ENCODE results near the gene PDE10A. TPM values are rescaled to one million over a fixed set of nuclear protein-coding genes. Genes with fewer than 3 reads are reported as not detected.

Gene PDE10A
- total and polyA plus RNA-seq, 2 of the 13 experiments (the other 11 are each of a cell fraction or from before 2014, with no cell fraction given), result not detected

GRCh38 chr6:165668951-165669350, 5.9 kb upstream of the PDE10A start:
- TF ChIP-seq ZNF574 (CRISPR knock-in tag; IDR thresholded peaks at IDR 0.05) (no peak), MTF2 (CRISPR knock-in tag; IDR thresholded peaks at IDR 0.05; ENCODE audit: borderline replicate concordance) (no peak)
- DNase-seq (ENCODE audit: low spot score) (no peak), FAIRE-seq (no peak), ATAC-seq (no peak)
- H3K4me3 ChIP-seq (replicated peaks in 1 of 3; ENCODE audit: insufficient read depth in 1 of 3, low read depth in 2 of 3, low read length in 3 of 3), result no peak overlapping the region
- no TSS peak for BruUV-seq (replicated peaks)
- no peaks in the 10 kb centered on the region for H3K36me3 ChIP-seq (replicated peaks in 1 of 2; ENCODE audit: control insufficient read depth in 1 of 2, insufficient read depth in 2 of 2, low read length in 2 of 2)
- no peaks in the 10 kb centered on the region for H3K9me3 ChIP-seq (ENCODE audit: low read length)
- in situ Hi-C loops (cut with HindIII; ENCODE audit: extremely low pct_ligation_motif_present, low pct_unique_long_range_greater_than_20kb) (no loop called here), intact Hi-C loops (cut with micrococcal nuclease; ENCODE audit: unreplicated experiment) (no loop called here)
- no peaks in the 10 kb centered on the region for H4K20me1 ChIP-seq (ENCODE audit: insufficient read depth, low read length)
- peaks cover 2 to 22% of the 10 kb centered on the region in 2 experiments; a peak in 3 of 5 replicates for H3K27me3 ChIP-seq (ENCODE audit: control insufficient read depth in 1 of 2, insufficient read depth in 2 of 2, low read length in 2 of 2)
- POLR2A ChIA-PET, result no interaction called here
- no peak overlapping the region for H3K4me2 ChIP-seq (ENCODE audit: low read depth, low read length)
- no peaks in the 10 kb centered on the region for H3K4me1 ChIP-seq (ENCODE audit: insufficient read depth, low read length)
- H3K27ac ChIP-seq (ENCODE audit: extremely low read length, insufficient read depth, low read length), result no peak overlapping the region
- no peak overlapping the region for H3K9ac ChIP-seq (ENCODE audit: insufficient read depth, low read depth, low read length)
- no peaks in the 10 kb centered on the region for H3K79me2 ChIP-seq (ENCODE audit: insufficient read depth, low read length)
- CTCF ChIA-PET (ENCODE audit: low intra/inter-chr PET ratio, low total read pairs), result no interaction called here
- H2AFZ ChIP-seq (ENCODE audit: low read length), result no peak overlapping the region
- 6% methylated on average over 8 of the region's 8 CpGs for WGBS (ENCODE audit: low lambda C conversion rate)

GRCh38 chr6:165665384-165665672, 2.3 kb upstream of the PDE10A start:
- DNase-seq (ENCODE audit: low spot score) (no peak), ATAC-seq (no peak), FAIRE-seq (no peak)
- no peak overlapping the region for H3K4me2 ChIP-seq (ENCODE audit: low read depth, low read length)
- H3K79me2 ChIP-seq (ENCODE audit: insufficient read depth, low read length), result no peaks in the 10 kb centered on the region
- intact Hi-C loops (cut with micrococcal nuclease; ENCODE audit: unreplicated experiment), result no loop called here
- H3K36me3 ChIP-seq (replicated peaks in 1 of 2; ENCODE audit: control insufficient read depth in 1 of 2, insufficient read depth in 2 of 2, low read length in 2 of 2), result no peaks in the 10 kb centered on the region
- ChIA-PET POLR2A (no interaction called here), CTCF (ENCODE audit: low intra/inter-chr PET ratio, low total read pairs) (no interaction called here)
- WGBS (ENCODE audit: low lambda C conversion rate), result 51% methylated on average over 4 of the region's 4 CpGs
- H3K9me3 ChIP-seq (ENCODE audit: low read length), result no peaks in the 10 kb centered on the region
- BruUV-seq (replicated peaks), result no TSS peak
- H3K27me3 ChIP-seq (ENCODE audit: control insufficient read depth in 1 of 2, insufficient read depth in 2 of 2, low read length in 2 of 2), result peaks cover 9 to 33% of the 10 kb centered on the region in 2 experiments; a peak in 3 of 5 replicates
- no peak for TF ChIP-seq SRSF1 (optimal IDR thresholded peaks at IDR 0.05; ENCODE audit: low read depth, low read length)
- no peak for TF ChIP-seq ATF5 (CRISPR knock-in tag; IDR thresholded peaks at IDR 0.05; ENCODE audit: low read depth)
- TF ChIP-seq RARA (CRISPR knock-in tag; IDR thresholded peaks at IDR 0.05), result no peak
- no peak for TF ChIP-seq ZNF883 (CRISPR knock-in tag; IDR thresholded peaks at IDR 0.05; ENCODE audit: not compliant biosample characterization)
- TF ChIP-seq FOXP4 (CRISPR knock-in tag; IDR thresholded peaks at IDR 0.05), result no peak
- TF ChIP-seq KDM4B (CRISPR knock-in tag; IDR thresholded peaks at IDR 0.05), result no peak
- TF ChIP-seq ZFP37 (CRISPR knock-in tag; IDR thresholded peaks at IDR 0.05; ENCODE audit: borderline replicate concordance), result no peak
- no peak for TF ChIP-seq PPARG (CRISPR knock-in tag; conservative IDR thresholded peaks at IDR 0.05)
- no peak for TF ChIP-seq NONO (IDR thresholded peaks at IDR 0.05)
- no peak for TF ChIP-seq NONO (CRISPR knock-in tag; conservative IDR thresholded peaks at IDR 0.05)
- no peak for TF ChIP-seq ZBTB2 (CRISPR knock-in tag; IDR thresholded peaks at IDR 0.05; ENCODE audit: low read depth)
- H2AFZ ChIP-seq (ENCODE audit: low read length), result no peak overlapping the region
- no peaks in the 10 kb centered on the region for H3K4me1 ChIP-seq (ENCODE audit: insufficient read depth, low read length)
- H3K27ac ChIP-seq (ENCODE audit: extremely low read length, insufficient read depth, low read length), result no peak overlapping the region
- in situ Hi-C loops (cut with HindIII; ENCODE audit: extremely low pct_ligation_motif_present, low pct_unique_long_range_greater_than_20kb), result no loop called here
- H4K20me1 ChIP-seq (ENCODE audit: insufficient read depth, low read length), result no peaks in the 10 kb centered on the region
- no peak overlapping the region for H3K9ac ChIP-seq (ENCODE audit: insufficient read depth, low read depth, low read length)
- no peak overlapping the region for H3K4me3 ChIP-seq (replicated peaks in 1 of 3; ENCODE audit: insufficient read depth in 1 of 3, low read depth in 2 of 3, low read length in 3 of 3)

Data from HepG2 (cell line).